Measurements from ENCODE around the gene UQCR10. TPM values are rescaled to one million over a fixed set of nuclear protein-coding genes. Genes with fewer than 3 reads are reported as not detected.

The UQCR10 gene
- total and polyA plus RNA-seq, 4 donors, result 67.5 to 290 (median 133) TPM

- Histone ChIP-seq H3K27ac (ENCODE audit: low read depth in 1 of 2, low read length in 1 of 2) (no peak overlapping the region), H3K4me3 (no peak overlapping the region), H3K36me3 (ENCODE audit: control insufficient read depth in 4 of 4, insufficient read depth in 4 of 4, low read length in 4 of 4) (no peaks in the 10 kb centered on the region), H3K27me3 (ENCODE audit: control insufficient read depth in 3 of 3, insufficient read depth in 3 of 3, low read length in 2 of 3) (peaks cover 0 to 42% (median 9%) of the 10 kb centered on the region in 3 donors), H3K4me1 (ENCODE audit: control insufficient read depth in 5 of 5, insufficient read depth in 5 of 5, low read length in 5 of 5) (peaks cover 0 to 4% (median 0%) of the 10 kb centered on the region in 5 donors), H3K9me3 (ENCODE audit: control insufficient read depth in 4 of 4, insufficient read depth in 3 of 4, low read length in 3 of 4) (peaks cover 0 to 2% (median 0%) of the 10 kb centered on the region in 4 donors), H3K9ac (ENCODE audit: insufficient read depth in 1 of 2, low read length in 2 of 2) (no peak overlapping the region)
- no peak for DNase-seq
- TF ChIP-seq CTCF (IDR thresholded peaks at IDR 0.05; ENCODE audit: control extremely low read depth, extremely low read depth), result no peak
- ATAC-seq (ENCODE audit: insufficient read depth, low FRiP score), result no peak
- WGBS, 2 donors, result 65 to 72% methylated on average over 7 of the region's 7 CpGs
Observed at GRCh38 chr22:29722151-29722550, 45.0 kb upstream of the UQCR10 start.

- Histone ChIP-seq H3K4me1 (ENCODE audit: control insufficient read depth in 5 of 5, insufficient read depth in 5 of 5, low read length in 5 of 5) (peaks cover 0 to 4% (median 0%) of the 10 kb centered on the region in 5 donors), H3K4me3 (no peak overlapping the region), H3K9me3 (ENCODE audit: control insufficient read depth in 4 of 4, insufficient read depth in 3 of 4, low read length in 3 of 4) (peaks cover 0 to 2% (median 0%) of the 10 kb centered on the region in 4 donors), H3K9ac (ENCODE audit: insufficient read depth in 1 of 2, low read length in 2 of 2) (no peak overlapping the region), H3K27ac (ENCODE audit: low read depth in 1 of 2, low read length in 1 of 2) (no peak overlapping the region), H3K36me3 (ENCODE audit: control insufficient read depth in 4 of 4, insufficient read depth in 4 of 4, low read length in 4 of 4) (no peaks in the 10 kb centered on the region), H3K27me3 (ENCODE audit: control insufficient read depth in 3 of 3, insufficient read depth in 3 of 3, low read length in 2 of 3) (peaks cover 0 to 42% (median 9%) of the 10 kb centered on the region in 3 donors)
- no peak for TF ChIP-seq CTCF (IDR thresholded peaks at IDR 0.05; ENCODE audit: control extremely low read depth, extremely low read depth)
- WGBS, 2 donors, result 74 to 87% methylated on average over 16 of the region's 16 CpGs
- ATAC-seq (ENCODE audit: insufficient read depth, low FRiP score) (no peak), DNase-seq (no peak)
Observed at GRCh38 chr22:29722587-29722986, 44.6 kb upstream of the UQCR10 start.

GRCh38 chr22:29723766-29724165 is 43.4 kb upstream of the UQCR10 start:
- Histone ChIP-seq H3K4me1 (ENCODE audit: control insufficient read depth in 5 of 5, insufficient read depth in 5 of 5, low read length in 5 of 5) (peaks cover 0 to 4% (median 0%) of the 10 kb centered on the region in 5 donors), H3K4me3 (no peak overlapping the region), H3K27me3 (ENCODE audit: control insufficient read depth in 3 of 3, insufficient read depth in 3 of 3, low read length in 2 of 3) (peaks cover 0 to 37% (median 9%) of the 10 kb centered on the region in 3 donors), H3K9me3 (ENCODE audit: control insufficient read depth in 4 of 4, insufficient read depth in 3 of 4, low read length in 3 of 4) (no peaks in the 10 kb centered on the region), H3K36me3 (ENCODE audit: control insufficient read depth in 4 of 4, insufficient read depth in 4 of 4, low read length in 4 of 4) (no peaks in the 10 kb centered on the region), H3K27ac (ENCODE audit: low read depth in 1 of 2, low read length in 1 of 2) (no peak overlapping the region), H3K9ac (ENCODE audit: insufficient read depth in 1 of 2, low read length in 2 of 2) (no peak overlapping the region)
- 85 to 93% methylated on average over 10 of the region's 10 CpGs for WGBS, 2 donors
- TF ChIP-seq CTCF (IDR thresholded peaks at IDR 0.05; ENCODE audit: control extremely low read depth, extremely low read depth), result no peak
- DNase-seq (no peak), ATAC-seq (ENCODE audit: insufficient read depth, low FRiP score) (no peak)

GRCh38 chr22:29724843-29725242 is 42.3 kb upstream of the UQCR10 start:
- no peak overlapping the region for H3K9ac ChIP-seq (ENCODE audit: insufficient read depth in 1 of 2, low read length in 2 of 2)
- H3K9me3 ChIP-seq (ENCODE audit: control insufficient read depth in 4 of 4, insufficient read depth in 3 of 4, low read length in 3 of 4), result no peaks in the 10 kb centered on the region
- H3K27me3 ChIP-seq (ENCODE audit: control insufficient read depth in 3 of 3, insufficient read depth in 3 of 3, low read length in 2 of 3), result peaks cover 0 to 28% (median 0%) of the 10 kb centered on the region in 3 donors
- peaks cover 0 to 4% (median 0%) of the 10 kb centered on the region in 5 donors for H3K4me1 ChIP-seq (ENCODE audit: control insufficient read depth in 5 of 5, insufficient read depth in 5 of 5, low read length in 5 of 5)
- H3K36me3 ChIP-seq (ENCODE audit: control insufficient read depth in 4 of 4, insufficient read depth in 4 of 4, low read length in 4 of 4), result peaks cover 0 to 2% (median 0%) of the 10 kb centered on the region in 4 donors
- no peak for DNase-seq
- WGBS, 2 donors, result 64 to 75% methylated on average over 8 of the region's 8 CpGs
- TF ChIP-seq CTCF (IDR thresholded peaks at IDR 0.05; ENCODE audit: control extremely low read depth, extremely low read depth), result no peak
- no peak overlapping the region for H3K27ac ChIP-seq (ENCODE audit: low read depth in 1 of 2, low read length in 1 of 2)
- no peak for ATAC-seq (ENCODE audit: insufficient read depth, low FRiP score)
- no peak overlapping the region for H3K4me3 ChIP-seq
